Ovary (tissue), 9 donors: ENCODE data around the gene RANBP1. TPM values are rescaled to one million over a fixed set of nuclear protein-coding genes. Genes with fewer than 3 reads are reported as not detected.

Source experiments
- DNase-seq, 5 donors: peaks; one replicate each; pipeline ENCODE4 v3.0.0-alpha.2; 2019 to 2020
- H3K27ac ChIP-seq, 2 donors: fragments of 200-600 bp; one replicate each; pipeline versions ENCODE4 v1.5.1 to v1.8.0; 2019 to 2022
- H3K27me3 ChIP-seq: fragments of 200-600 bp; one replicate; pipeline ENCODE4 v1.8.0; 2022
- H3K36me3 ChIP-seq: fragments of 200-600 bp; sonication (generic); one replicate; pipeline ENCODE4 v1.5.1; 2019
- H3K4me1 ChIP-seq: one replicate; pipeline ENCODE4 v1.8.1; 2013; ENCODE audit warnings: mild to moderate bottlenecking, moderate library complexity; ENCODE audit not compliant: insufficient read depth
- H3K4me3 ChIP-seq: fragments of 200-600 bp; sonication (generic); one replicate; pipeline ENCODE4 v1.5.1; 2017
- H3K9me3 ChIP-seq, 2 donors: fragments of 200-600 bp in 1 of 2; sonication (generic) in 1 of 2; one replicate each; pipeline versions ENCODE4 v1.5.1 to v1.8.1; 2013 to 2019; ENCODE audit warnings: mild to moderate bottlenecking in 1 of 2, moderate library complexity in 1 of 2
- EP300 ChIP-seq: sonication (generic); formaldehyde crosslinking; IDR thresholded peaks from one replicate; pipeline ENCODE4 v1.6.1; 2017; ENCODE audit warnings: antibody characterized with exemption
- POLR2A ChIP-seq: fragments of 450-650 bp; IDR thresholded peaks from one replicate; pipeline ENCODE4 v1.6.1; 2017; ENCODE audit warnings: antibody characterized with exemption, mild to moderate bottlenecking, moderate library complexity
- WGBS, 3 donors: extraction: QIAGEN DNeasy Blood & Tissue Kit in 1 of 3; methylation state at CpG; one replicate each; pipeline versions ENCODE4 v1.1.5 to v1.1.7; 2013 to 2017; 5-methylcytosine and 5-hydroxymethylcytosine counted together
- intact Hi-C, 4 donors: fragments of 100-400 bp; cut with DNase I; formaldehyde crosslinking; loops; one replicate each; pipeline versions ENCODE4 v1.11.0 to v1.15.1; 2022 to 2023
- polyA plus RNA-seq, 2 donors: library from polyadenylated mRNA; stranded (reverse); fragments of 200-250 nt in 1 of 2; fragments of 350-450 nt in 1 of 2; fragmentation: Illumina TruSeq in 1 of 2; extraction: RNeasy Lipid Tissue Mini Kit (QIAGEN cat#74804) in 1 of 2; gene quantifications; one replicate each; pipeline ENCODE4 v1.2.3, GENCODE V29; 2013 to 2014
- total RNA-seq, 7 donors: library from RNA; depleted of rRNA in 2 of 7; stranded (reverse); fragments of >200 nt in 2 of 7; fragmentation: NEBNext Ultra II Directional in 3 of 7; extraction: Animal tissue kit (Norgen Biotek cat#: 25700) in 3 of 7; gene quantifications; one replicate each; pipeline versions ENCODE4 v1.1.0 to v1.2.4, GENCODE V29; 2016 to 2023
- TF ChIP-seq, protein P1 (sequence below), 3 donors: fragments of 450-650 bp in 2 of 3; fragments of 200-600 bp in 1 of 3; IDR thresholded peaks; one replicate each; pipeline versions ENCODE4 v1.5.1 to v1.8.0; 2016 to 2022; ENCODE audit warnings: antibody characterized with exemption in 3 of 3, mild to moderate bottlenecking in 1 of 3
- donor health status: DM: no; HTN: no; CAD: no; lungs with moderate emphysema.
- donor health status: DM: no; HTN: no; CAD: no.
- donor health status: Bipolar disorder and iron deficiency.
- donor health status: DM: yes; HTN: yes; CAD: no.
- donor health status: DM: no; HTN: no; CAD: no.
- donor health status: DM: yes; HTN: yes; CAD: no.

The RANBP1 gene
- total and polyA plus RNA-seq, 9 donors = 62.8 to 198 (median 80.2) TPM

DNA sequence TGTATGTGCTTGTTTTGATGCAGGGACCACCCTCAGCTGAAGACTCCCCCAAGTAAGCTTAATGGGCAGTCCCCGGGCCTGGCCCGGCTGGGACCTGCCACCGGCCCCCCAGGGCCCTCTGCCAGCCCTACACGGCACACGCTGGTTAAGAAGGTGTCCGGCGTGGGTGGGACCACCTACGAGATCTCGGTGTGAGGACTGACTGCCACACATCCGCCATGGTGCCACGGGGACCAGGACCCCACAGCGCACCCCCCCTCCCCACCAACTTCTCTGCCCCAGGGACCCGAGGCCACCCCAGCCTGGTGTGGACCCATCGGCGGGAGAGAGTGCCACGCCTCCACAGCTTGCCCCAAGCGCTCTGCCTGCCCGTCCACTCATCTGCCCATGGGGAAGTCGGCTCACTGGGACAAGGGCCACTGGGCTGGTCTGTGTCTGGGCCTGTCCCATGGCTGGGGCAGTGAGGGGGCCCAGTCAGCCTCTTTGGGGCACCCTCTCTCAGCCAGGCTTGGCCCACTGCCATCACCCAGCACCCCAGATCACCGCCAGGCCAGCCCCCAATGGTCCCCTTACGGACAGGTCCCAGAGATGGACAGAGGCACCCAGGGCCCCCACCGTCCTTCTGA, 29.4 kb downstream of the RANBP1 start:
- intact Hi-C loops = no loop called here
- no peak for DNase-seq
- no peak overlapping the region for H3K27ac ChIP-seq
- 87 to 90% (median 89%) methylated on average over 18 to 22 of the region's 22 CpGs for WGBS, 3 donors
- no peaks in the 10 kb centered on the region for H3K9me3 ChIP-seq
- no peaks in the 10 kb centered on the region for H3K27me3 ChIP-seq
- H3K4me3 ChIP-seq = no peak overlapping the region
- no peaks in the 10 kb centered on the region for H3K4me1 ChIP-seq
- TF ChIP-seq POLR2A (no peak), EP300 (no peak)
- TF ChIP-seq, protein P1, sequence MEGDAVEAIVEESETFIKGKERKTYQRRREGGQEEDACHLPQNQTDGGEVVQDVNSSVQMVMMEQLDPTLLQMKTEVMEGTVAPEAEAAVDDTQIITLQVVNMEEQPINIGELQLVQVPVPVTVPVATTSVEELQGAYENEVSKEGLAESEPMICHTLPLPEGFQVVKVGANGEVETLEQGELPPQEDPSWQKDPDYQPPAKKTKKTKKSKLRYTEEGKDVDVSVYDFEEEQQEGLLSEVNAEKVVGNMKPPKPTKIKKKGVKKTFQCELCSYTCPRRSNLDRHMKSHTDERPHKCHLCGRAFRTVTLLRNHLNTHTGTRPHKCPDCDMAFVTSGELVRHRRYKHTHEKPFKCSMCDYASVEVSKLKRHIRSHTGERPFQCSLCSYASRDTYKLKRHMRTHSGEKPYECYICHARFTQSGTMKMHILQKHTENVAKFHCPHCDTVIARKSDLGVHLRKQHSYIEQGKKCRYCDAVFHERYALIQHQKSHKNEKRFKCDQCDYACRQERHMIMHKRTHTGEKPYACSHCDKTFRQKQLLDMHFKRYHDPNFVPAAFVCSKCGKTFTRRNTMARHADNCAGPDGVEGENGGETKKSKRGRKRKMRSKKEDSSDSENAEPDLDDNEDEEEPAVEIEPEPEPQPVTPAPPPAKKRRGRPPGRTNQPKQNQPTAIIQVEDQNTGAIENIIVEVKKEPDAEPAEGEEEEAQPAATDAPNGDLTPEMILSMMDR (IDR thresholded peaks at IDR 0.05) = no peak
- no peaks in the 10 kb centered on the region for H3K36me3 ChIP-seq

DNA sequence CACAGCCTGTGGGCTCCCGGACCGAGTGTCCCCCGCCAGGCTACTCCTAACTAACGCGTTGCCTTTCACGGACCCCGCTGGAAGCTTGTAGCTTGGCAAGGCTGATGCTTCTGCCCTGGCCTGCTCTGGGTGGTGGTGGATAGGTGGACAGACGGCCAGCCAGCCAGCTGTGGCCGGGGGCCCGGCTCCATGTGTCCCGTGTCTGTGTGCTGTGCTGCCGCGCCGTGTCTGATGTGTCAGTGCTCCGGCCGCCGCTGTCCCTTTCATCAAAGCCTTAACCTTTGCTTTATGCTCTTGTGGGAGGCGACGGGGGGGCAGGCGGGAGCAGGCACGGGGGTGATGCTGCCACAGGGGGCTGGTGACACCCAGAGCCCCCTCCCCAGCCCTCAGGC, 29.9 kb downstream of the RANBP1 start:
- Histone ChIP-seq H3K4me1 (no peaks in the 10 kb centered on the region), H3K27ac (no peak overlapping the region), H3K4me3 (no peak overlapping the region), H3K27me3 (no peaks in the 10 kb centered on the region), H3K9me3 (no peaks in the 10 kb centered on the region), H3K36me3 (no peaks in the 10 kb centered on the region)
- TF ChIP-seq EP300 (no peak), POLR2A (no peak)
- TF ChIP-seq, protein P1 (IDR thresholded peaks at IDR 0.05) = no peak
- DNase-seq = no peak
- 81 to 86% (median 82%) methylated on average over 21 of the region's 21 CpGs for WGBS, 3 donors
- intact Hi-C loops = no loop called here

DNA sequence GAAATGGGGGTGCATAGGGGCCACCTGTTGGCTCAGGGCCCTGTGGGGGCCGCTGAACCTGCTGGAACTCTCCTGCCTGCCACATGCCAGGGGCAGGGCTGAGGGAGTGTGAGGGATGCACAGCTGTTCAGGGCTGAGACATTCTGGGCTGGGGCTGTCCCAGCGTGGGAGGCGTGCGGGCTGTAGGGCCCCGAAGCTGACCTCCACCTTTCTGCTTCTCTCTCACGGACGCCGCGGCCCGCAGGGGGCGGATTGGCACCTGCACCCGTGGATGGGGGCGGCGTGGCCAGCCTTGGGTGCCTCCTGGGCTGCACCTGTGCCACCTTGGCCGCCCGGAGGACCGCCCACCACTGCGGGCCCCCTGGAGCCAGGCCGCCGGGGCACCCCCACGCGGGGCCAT, 30.9 kb downstream of the RANBP1 start:
- DNase-seq = no peak
- 52 to 57% (median 54%) methylated on average over 14 to 22 of the region's 22 CpGs for WGBS, 3 donors
- H3K4me1 ChIP-seq = no peaks in the 10 kb centered on the region
- intact Hi-C loops = no loop called here
- no peak overlapping the region for H3K27ac ChIP-seq
- no peaks in the 10 kb centered on the region for H3K27me3 ChIP-seq
- no peaks in the 10 kb centered on the region for H3K36me3 ChIP-seq
- no peak overlapping the region for H3K4me3 ChIP-seq
- TF ChIP-seq POLR2A (no peak), EP300 (no peak)
- no peaks in the 10 kb centered on the region for H3K9me3 ChIP-seq

DNA sequence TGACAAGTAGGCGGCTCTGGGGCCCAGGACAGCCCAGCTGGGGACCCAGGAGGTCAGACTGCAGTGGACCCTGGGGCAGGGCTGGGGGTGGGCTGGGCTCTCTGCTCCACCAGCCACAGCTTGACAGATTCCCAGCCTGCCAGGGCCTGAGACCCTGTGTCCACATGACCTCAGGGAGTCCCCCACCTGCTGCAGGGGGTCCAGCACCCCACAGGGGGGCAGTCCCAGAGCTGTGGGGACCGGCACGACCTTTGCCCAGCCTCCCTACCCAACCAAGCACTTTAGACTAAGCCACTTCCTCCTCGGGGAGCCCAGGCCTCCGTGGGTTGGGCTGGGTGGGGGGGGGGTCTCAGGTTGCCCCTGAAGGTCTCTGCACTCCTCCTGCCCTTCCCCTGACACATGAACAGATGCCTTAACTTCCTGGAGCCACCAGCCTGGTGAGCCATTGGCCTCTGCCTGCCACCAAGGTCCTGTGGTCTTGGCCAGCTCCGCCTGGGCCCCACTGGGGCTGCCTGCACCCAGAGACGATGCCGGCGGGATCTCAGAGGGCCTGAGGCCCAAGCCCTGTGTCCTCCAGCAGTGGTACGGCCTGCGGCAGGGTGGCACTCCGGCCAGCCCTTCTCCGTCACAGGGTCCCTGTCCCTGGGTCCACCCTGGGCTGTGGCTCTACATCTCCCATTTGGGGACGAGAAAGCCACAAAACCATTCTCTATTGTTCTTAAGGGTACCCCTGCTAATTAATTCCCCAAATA, 31.5 kb downstream of the RANBP1 start:
- 75 to 81% (median 79%) methylated on average over 13 to 14 of the region's 14 CpGs for WGBS, 3 donors
- Histone ChIP-seq H3K27me3 (no peaks in the 10 kb centered on the region), H3K9me3 (no peaks in the 10 kb centered on the region), H3K4me1 (no peaks in the 10 kb centered on the region), H3K4me3 (no peak overlapping the region), H3K36me3 (no peaks in the 10 kb centered on the region), H3K27ac (no peak overlapping the region)
- TF ChIP-seq, protein P1 (IDR thresholded peaks at IDR 0.05) = no peak
- no peak for TF ChIP-seq POLR2A
- TF ChIP-seq EP300 = no peak
- DNase-seq = no peak
- intact Hi-C loops = no loop called here

DNA sequence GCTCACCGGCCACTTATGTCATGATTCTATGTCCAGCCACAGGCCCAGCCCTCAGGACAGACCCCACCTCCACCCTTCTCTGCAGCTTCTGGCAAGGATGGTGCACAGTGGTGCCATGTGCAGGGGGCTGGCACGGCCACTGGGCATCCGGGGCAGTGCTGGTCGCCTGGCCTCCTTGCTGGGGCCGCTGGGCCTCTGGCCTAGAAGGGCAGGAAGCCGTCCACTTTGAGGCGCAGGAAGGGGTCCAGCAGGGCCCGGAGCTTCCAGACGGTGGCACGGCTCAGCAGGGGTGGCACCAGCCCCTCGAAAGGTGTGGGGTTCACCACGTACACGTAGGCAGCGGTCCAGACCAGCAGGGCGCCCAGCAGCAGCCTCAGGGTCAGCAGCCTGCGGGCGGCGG, 32.5 kb downstream of the RANBP1 start:
- no peak for DNase-seq
- Histone ChIP-seq H3K9me3 (no peaks in the 10 kb centered on the region), H3K36me3 (no peaks in the 10 kb centered on the region), H3K27me3 (no peaks in the 10 kb centered on the region), H3K4me1 (no peaks in the 10 kb centered on the region), H3K4me3 (no peak overlapping the region), H3K27ac (no peak overlapping the region)
- TF ChIP-seq POLR2A = no peak
- TF ChIP-seq, protein P1 (IDR thresholded peaks at IDR 0.05) = no peak
- no peak for TF ChIP-seq EP300
- WGBS, 3 donors = 77 to 85% (median 83%) methylated on average over 10 to 18 of the region's 18 CpGs
- intact Hi-C loops = no loop called here
